Right atrium auricular region (tissue), 2 donors: Measurements from ENCODE around the gene PPT2. TPM values are rescaled to one million over a fixed set of nuclear protein-coding genes. Genes with fewer than 3 reads are reported as not detected.

Experiments used
- DNase-seq: peaks from one replicate; pipeline ENCODE4 v3.0.0-alpha.2; 2019; ENCODE audit warnings: low spot score
- H3K27ac ChIP-seq, 2 donors: fragments of 200-600 bp; sonication (generic); 1 replicate in 1 of 2; 2 replicates in 1 of 2; pipeline ENCODE4 v1.5.1; 2016 to 2019
- H3K27me3 ChIP-seq, 2 donors: fragments of 200-600 bp; sonication (generic); one replicate each; pipeline versions ENCODE4 v1.5.1 to v1.6.0; 2017 to 2019
- H3K36me3 ChIP-seq: fragments of 200-600 bp; sonication (generic); one replicate; pipeline ENCODE4 v1.5.1; 2016
- H3K4me1 ChIP-seq, 2 donors: fragments of 200-600 bp; sonication (generic); one replicate each; pipeline versions ENCODE4 v1.5.1 to v1.6.0; 2017 to 2019
- H3K4me3 ChIP-seq, 2 donors: fragments of 200-600 bp; sonication (generic); 1 replicate in 1 of 2; 2 replicates in 1 of 2; pipeline ENCODE4 v1.5.1; 2017 to 2019; ENCODE audit warnings: mild to moderate bottlenecking in 1 of 2, moderate library complexity in 1 of 2
- H3K9me3 ChIP-seq, 2 donors: fragments of 200-600 bp; sonication (generic); one replicate each; pipeline ENCODE4 v1.5.1; 2019
- total RNA-seq, 2 donors: library from RNA; depleted of rRNA; stranded (reverse); fragments of >200 nt; gene quantifications; one replicate each; pipeline ENCODE4 v1.1.0, GENCODE V29; 2016
- TF ChIP-seq, protein P1 (sequence below), 2 donors: fragments of 200-600 bp; sonication (generic); IDR thresholded peaks; one replicate each; pipeline ENCODE4 v1.5.1; 2019; ENCODE audit warnings: antibody characterized with exemption in 2 of 2

The PPT2 gene
- total RNA-seq, 2 donors from 2014 or later = 19.5 to 27.0 TPM

DNA sequence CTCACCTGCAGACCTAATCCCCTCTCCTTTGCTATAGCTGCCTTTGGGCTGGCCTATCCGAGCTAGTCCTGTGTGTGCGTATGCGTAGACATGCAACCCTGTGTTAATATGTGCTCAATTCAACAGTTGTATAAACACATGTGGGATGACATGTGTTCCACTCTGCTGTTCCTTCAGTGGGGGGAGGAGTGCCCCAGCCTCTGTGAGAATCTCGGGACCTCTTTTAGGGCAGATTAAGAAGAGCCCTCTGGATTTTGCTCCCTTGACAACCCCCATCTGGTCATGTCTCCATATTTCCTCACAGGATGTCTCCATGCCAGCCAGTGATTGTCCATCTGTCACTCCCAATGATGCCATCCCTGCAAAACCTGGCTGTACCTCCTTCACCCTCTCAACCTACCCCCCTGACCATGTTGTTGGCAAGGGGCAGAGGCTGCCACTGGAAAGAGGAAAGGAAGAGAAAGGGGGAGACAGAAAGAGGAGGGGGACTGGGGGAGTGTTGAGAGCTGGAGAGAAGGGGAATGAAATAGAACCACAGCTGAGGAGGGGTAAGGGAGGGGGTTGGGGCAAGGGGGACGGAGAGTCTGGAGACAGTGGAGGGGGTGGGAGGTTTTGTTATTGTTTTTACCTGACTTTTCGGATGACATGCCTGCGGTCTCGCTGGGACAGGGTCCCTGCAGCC is 2.6 kb upstream of the PPT2 start:
- peak overlapping the region; percentile 90 to 92 for H3K27ac ChIP-seq
- H3K27me3 ChIP-seq = no peaks in the 10 kb centered on the region
- TF ChIP-seq, protein P1, sequence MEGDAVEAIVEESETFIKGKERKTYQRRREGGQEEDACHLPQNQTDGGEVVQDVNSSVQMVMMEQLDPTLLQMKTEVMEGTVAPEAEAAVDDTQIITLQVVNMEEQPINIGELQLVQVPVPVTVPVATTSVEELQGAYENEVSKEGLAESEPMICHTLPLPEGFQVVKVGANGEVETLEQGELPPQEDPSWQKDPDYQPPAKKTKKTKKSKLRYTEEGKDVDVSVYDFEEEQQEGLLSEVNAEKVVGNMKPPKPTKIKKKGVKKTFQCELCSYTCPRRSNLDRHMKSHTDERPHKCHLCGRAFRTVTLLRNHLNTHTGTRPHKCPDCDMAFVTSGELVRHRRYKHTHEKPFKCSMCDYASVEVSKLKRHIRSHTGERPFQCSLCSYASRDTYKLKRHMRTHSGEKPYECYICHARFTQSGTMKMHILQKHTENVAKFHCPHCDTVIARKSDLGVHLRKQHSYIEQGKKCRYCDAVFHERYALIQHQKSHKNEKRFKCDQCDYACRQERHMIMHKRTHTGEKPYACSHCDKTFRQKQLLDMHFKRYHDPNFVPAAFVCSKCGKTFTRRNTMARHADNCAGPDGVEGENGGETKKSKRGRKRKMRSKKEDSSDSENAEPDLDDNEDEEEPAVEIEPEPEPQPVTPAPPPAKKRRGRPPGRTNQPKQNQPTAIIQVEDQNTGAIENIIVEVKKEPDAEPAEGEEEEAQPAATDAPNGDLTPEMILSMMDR (IDR thresholded peaks at IDR 0.05) = no peak
- DNase-seq = no peak
- peaks cover 0 to 36% of the 10 kb centered on the region in 2 donors for H3K4me1 ChIP-seq
- H3K36me3 ChIP-seq = peaks cover 7% of the 10 kb centered on the region
- peak overlapping the region; percentile 23 to 71 for H3K4me3 ChIP-seq
- H3K9me3 ChIP-seq = no peaks in the 10 kb centered on the region

DNA sequence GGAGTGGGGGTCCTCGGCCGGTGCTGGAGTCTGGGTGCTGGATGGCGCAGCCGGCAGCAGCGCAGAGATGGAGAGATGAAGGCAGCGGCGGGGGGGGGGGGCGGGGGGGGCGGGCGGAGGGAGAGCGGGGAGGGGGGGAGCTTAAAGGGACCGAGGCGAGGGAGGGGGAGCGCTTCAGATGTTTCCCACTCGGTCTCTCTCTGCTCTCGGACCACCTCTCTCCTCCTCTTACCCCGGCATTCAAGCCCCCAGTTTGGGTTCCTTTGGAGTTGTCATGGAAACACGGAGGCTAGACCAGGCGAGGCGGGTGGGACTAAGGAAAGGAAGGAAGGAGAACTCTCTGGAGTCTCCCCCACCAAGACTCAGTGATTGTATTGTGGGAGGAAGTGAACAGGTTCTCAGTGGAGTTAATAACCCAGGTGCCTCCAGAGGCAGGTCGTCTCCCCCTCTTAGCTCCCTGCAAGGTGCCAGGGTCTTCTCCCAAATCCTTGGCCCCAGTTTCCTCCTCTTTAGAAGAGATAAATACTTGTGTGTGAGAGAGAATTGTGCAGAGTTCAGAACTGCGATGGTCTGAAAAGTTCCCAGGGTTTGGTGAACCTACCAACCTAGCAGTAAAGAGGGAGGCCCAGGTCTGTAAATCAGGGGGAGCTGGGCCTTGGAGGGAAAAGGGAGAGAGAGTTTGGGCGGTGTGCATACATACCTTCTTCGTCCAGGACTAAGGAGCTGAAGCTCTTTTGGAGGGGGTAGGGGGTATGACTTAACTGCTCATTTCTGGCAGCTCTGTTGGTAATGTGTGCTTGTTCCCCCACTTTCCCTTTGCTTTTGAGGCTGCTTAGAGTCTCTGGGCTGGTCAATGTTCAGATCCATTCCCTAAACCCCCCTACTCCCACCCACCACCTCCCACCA is 1.8 kb upstream of the PPT2 start, which contains the start of gene PRRT1:
TSS of gene PRRT1 (minus strand) at position 77 of the 906 bp plus-strand sequence. CDS start 112 bp downstream, outside the sequence.
- no peak for DNase-seq

DNA sequence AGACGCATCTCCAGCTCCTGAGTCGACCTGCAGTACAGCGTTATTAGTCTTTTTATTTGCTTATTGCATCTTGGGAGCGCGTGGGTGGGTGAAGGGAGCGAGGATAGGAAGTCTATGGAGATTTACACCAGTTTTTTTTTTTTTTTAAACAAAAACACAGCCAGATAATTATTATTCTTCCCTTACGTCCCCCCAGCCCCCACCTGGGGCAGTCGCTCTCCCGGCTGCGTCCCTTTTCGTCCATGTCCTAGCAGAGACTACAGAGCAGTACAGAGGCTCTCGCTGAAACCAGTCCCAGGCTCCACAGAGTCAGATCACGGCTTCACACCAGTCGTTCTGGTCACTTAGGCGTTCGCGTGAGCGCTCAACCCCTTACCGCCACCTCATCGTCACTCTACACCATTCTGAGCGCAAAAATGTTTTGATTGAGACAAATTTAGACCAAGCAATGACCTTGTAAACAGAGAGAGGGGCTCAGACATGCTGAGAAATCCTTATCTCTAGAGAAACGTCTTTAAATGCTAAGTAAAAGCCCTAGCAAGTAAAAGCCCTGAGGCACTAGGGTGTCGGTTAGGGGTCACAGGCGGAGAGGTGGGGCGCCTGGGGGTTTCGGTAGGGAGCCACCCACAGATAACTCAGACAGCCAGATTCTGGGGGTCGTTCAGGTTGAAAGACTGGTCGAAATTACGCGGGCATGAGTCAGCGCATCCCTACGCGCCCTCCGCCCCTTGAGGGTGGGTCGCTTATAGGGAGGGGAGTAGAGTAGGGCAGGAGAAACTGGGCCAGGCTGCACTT is 975 bp upstream of the PPT2 start:
- DNase-seq = no peak
- Histone ChIP-seq H3K4me3 (peak overlapping the region; percentile 71 to 72), H3K27ac (peak overlapping the region; percentile 90 to 92), H3K4me1 (peaks cover 0 to 36% of the 10 kb centered on the region in 2 donors), H3K27me3 (no peaks in the 10 kb centered on the region), H3K9me3 (no peaks in the 10 kb centered on the region), H3K36me3 (peaks cover 24% of the 10 kb centered on the region)
- TF ChIP-seq, protein P1 (IDR thresholded peaks at IDR 0.05) = no peak

More for the DNA sequence above, 1.8 kb upstream of the PPT2 start, which contains the start of gene PRRT1:
- Histone ChIP-seq H3K4me1 (peaks cover 0 to 36% of the 10 kb centered on the region in 2 donors), H3K27ac (peak within 1 kb of the TSS; percentile 90 to 92), H3K36me3 (peaks cover 15% of the 10 kb centered on the region), H3K4me3 (peak within 1 kb of the TSS; percentile 23 to 71), H3K9me3 (no peaks in the 10 kb centered on the region), H3K27me3 (no peaks in the 10 kb centered on the region)
- TF ChIP-seq, protein P1 (IDR thresholded peaks at IDR 0.05) = no peak

DNA sequence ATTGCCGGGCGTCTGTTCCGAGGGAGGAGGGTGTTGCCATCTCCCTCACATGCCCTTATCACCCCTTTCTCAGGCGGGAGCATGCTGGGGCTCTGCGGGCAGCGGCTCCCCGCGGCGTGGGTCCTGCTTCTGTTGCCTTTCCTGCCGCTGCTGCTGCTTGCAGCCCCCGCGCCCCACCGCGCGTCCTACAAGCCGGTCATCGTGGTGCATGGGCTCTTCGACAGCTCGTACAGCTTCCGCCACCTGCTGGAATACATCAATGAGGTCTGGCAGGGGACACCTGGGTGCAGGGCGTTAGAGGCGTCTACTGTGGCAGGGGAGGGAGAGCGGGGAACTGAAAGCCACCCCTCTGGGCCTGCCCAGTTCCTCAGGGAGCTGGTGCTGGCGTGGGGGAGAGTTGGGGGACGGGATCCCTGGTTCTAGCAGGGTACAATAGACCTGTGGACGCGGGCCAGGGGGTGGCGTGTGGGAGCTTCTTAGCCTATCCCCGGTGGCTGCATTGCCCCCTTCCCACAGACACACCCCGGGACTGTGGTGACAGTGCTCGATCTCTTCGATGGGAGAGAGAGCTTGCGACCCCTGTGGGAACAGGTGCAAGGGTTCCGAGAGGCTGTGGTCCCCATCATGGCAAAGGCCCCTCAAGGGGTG is 697 bp downstream of the PPT2 start:
- DNase-seq = peak; percentile 70
- Histone ChIP-seq H3K27me3 (no peaks in the 10 kb centered on the region), H3K4me1 (peaks cover 0 to 36% of the 10 kb centered on the region in 2 donors), H3K9me3 (no peaks in the 10 kb centered on the region), H3K27ac (peak overlapping the region; percentile 90 to 92), H3K36me3 (peaks cover 37% of the 10 kb centered on the region), H3K4me3 (peak overlapping the region; percentile 71 to 72)
- TF ChIP-seq, protein P1 (IDR thresholded peaks at IDR 0.05) = peak; percentile 14 to 72

DNA sequence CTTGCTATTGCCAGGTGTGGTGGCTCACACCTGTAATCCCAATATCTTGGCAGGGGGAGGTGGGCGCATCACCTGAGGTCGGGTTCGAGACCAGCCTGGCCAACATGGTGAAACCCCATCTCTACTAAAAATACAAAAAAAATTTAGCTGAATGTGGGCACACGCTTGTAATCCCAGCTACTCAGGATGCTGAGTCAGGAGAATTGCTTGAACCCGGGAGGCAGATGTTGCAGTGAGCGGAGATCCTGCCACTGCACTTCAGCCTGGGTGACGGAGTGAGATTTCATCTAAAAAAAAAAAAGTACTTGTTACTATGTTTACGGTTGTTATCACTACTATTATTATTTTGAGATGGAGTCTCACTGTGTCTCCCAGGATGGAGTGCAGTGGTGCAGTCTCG is 3.0 kb downstream of the PPT2 start:
- peaks cover 0 to 31% of the 10 kb centered on the region in 2 donors for H3K4me1 ChIP-seq
- TF ChIP-seq, protein P1 (IDR thresholded peaks at IDR 0.05) = no peak
- DNase-seq = no peak
- no peak overlapping the region for H3K27ac ChIP-seq
- no peaks in the 10 kb centered on the region for H3K27me3 ChIP-seq
- peaks cover 41% of the 10 kb centered on the region for H3K36me3 ChIP-seq
- no peaks in the 10 kb centered on the region for H3K9me3 ChIP-seq
- H3K4me3 ChIP-seq = no peak overlapping the region
